Panc1 (cell line): ENCODE results near the gene PRKAR2B. TPM values are rescaled to one million over a fixed set of nuclear protein-coding genes. Genes with fewer than 3 reads are reported as not detected.

ENCODE experiments used
- ATAC-seq: fragments of 200-7000 bp; cut with Tn5 transposase; 2 replicates; pipeline ENCODE4 v1.9.1; 2020; ENCODE audit warnings: mild to moderate bottlenecking, moderate library complexity
- Bru-seq: library from RNA; stranded (reverse); fragments of 400-500 nt; gene quantifications from one replicate; lab custom pipeline; 2021; lab: Mats Ljungman, UMichigan
- BruChase-seq, 2 experiments: library from RNA; stranded (reverse); fragments of 400-500 nt; gene quantifications; one replicate each; lab custom pipeline; 2021; lab: Mats Ljungman, UMichigan
- BruUV-seq: library from RNA; stranded (reverse); fragments of 400-500 nt; replicated peaks from 2 replicates; lab custom pipeline; 2021; lab: Mats Ljungman, UMichigan
- CTCF ChIA-PET: fragments of 300-600 bp; sonication (Branson Sonifier 250); formaldehyde crosslinking; loops from one replicate; lab custom pipeline; 2022; ENCODE audit warnings: antibody characterized with exemption; lab: Charles Lee
- POLR2A ChIA-PET: fragments of 300-600 bp; sonication (Branson Sonifier 250); formaldehyde crosslinking; loops from one replicate; lab custom pipeline; 2022; ENCODE audit warnings: antibody characterized with exemption; lab: Charles Lee
- DNase-seq: peaks from one replicate; pipeline ENCODE4 v3.0.0-alpha.2; 2010; ENCODE audit warnings: low read depth, low spot score
- H3K27ac ChIP-seq: 2 replicates; pipeline ENCODE4 v1.5.1; 2011; ENCODE audit warnings: mild to moderate bottlenecking, low read length, inconsistent platforms
- H3K27me3 ChIP-seq: fragments of 200-500 bp; sonication (Bioruptor generic); 2 replicates; pipeline ENCODE4 v1.6.0; 2014; ENCODE audit warnings: low read length, inconsistent platforms; ENCODE audit not compliant: control insufficient read depth, insufficient read depth
- H3K36me3 ChIP-seq: fragments of 200-500 bp; sonication (Bioruptor generic); 2 replicates; pipeline ENCODE4 v1.5.1; 2014; ENCODE audit warnings: inconsistent platforms, mild to moderate bottlenecking, low read length, moderate library complexity; ENCODE audit not compliant: control insufficient read depth, insufficient read depth
- H3K4me1 ChIP-seq: 2 replicates; pipeline ENCODE4 v1.5.1; 2011; ENCODE audit warnings: inconsistent platforms, mild to moderate bottlenecking, low read length, moderate library complexity; ENCODE audit not compliant: control insufficient read depth, insufficient read depth
- H3K4me3 ChIP-seq, 2 experiments: 2 replicates each; pipeline ENCODE4 v1.5.1; 2011 to 2012; ENCODE audit warnings: low read depth in 2 of 2, low read length in 2 of 2, mild to moderate bottlenecking in 2 of 2, inconsistent platforms in 1 of 2, moderate library complexity in 1 of 2
- H3K9me3 ChIP-seq: fragments of 200-500 bp; sonication (Bioruptor generic); 2 replicates; pipeline ENCODE4 v1.5.1; 2014; ENCODE audit warnings: low read depth, mild to moderate bottlenecking, inconsistent platforms, low read length, moderate library complexity; ENCODE audit not compliant: control insufficient read depth, insufficient read depth
- CTCF ChIP-seq: fragments of 450-650 bp; IDR thresholded peaks from 2 replicates; pipeline ENCODE4 v1.5.1; 2017; ENCODE audit warnings: mild to moderate bottlenecking
- POLR2AphosphoS5 ChIP-seq: IDR thresholded peaks from 2 replicates; pipeline ENCODE4 v1.6.1; 2012; ENCODE audit warnings: mild to moderate bottlenecking, low read depth, low read length, moderate library complexity
- SIN3A ChIP-seq: IDR thresholded peaks from 2 replicates; pipeline ENCODE4 v1.6.1; 2012; ENCODE audit warnings: low read depth, mild to moderate bottlenecking, low read length, moderate library complexity, borderline replicate concordance; ENCODE audit not compliant: insufficient read depth
- TCF7L2 ChIP-seq: IDR thresholded peaks from 2 replicates; pipeline ENCODE4 v1.6.1; 2011; ENCODE audit warnings: mild to moderate bottlenecking, low read depth, low read length, inconsistent platforms
- in situ Hi-C: cut with HindIII; loops from 2 replicates; pipeline ENCODE4 v1.10.0; 2016; ENCODE audit warnings: low sequenced_read_pairs, low pct_unique_long_range_greater_than_20kb
- intact Hi-C: fragments of 100-400 bp; cut with micrococcal nuclease; formaldehyde crosslinking; loops from one replicate; pipeline ENCODE4 v1.10.0; 2022; ENCODE audit not compliant: unreplicated experiment
- long read RNA-seq: library from polyadenylated mRNA; unstranded; transcript quantifications from one replicate; pipeline ENCODE4 v2.0.0, GENCODE V29; 2021; ENCODE audit not compliant: unreplicated experiment
- polyA plus RNA-seq: library from polyadenylated mRNA; unstranded; fragments of >200 nt; gene quantifications from one replicate; pipeline ENCODE4 v1.2.1, GENCODE V29; 2012; ENCODE audit warnings: missing spikeins; ENCODE audit not compliant: insufficient read length
- total RNA-seq: library from RNA; stranded (reverse); gene quantifications from one replicate; pipeline ENCODE4 v1.2.1, GENCODE V29; 2021; ENCODE audit not compliant: unreplicated experiment
- TF ChIP-seq, protein P1 (sequence below), 2 experiments: IDR thresholded peaks; 2 replicates each; pipeline ENCODE4 v1.6.1; 2011 to 2012; ENCODE audit warnings: low read depth in 2 of 2, control low read depth in 1 of 2, low read length in 1 of 2, mild to moderate bottlenecking in 1 of 2, moderate library complexity in 1 of 2; ENCODE audit not compliant: insufficient read depth in 1 of 2

The PRKAR2B gene
- total RNA-seq (0.51 TPM), Bru-seq, nascent RNA (percentile 15 among the genes with signal in this experiment), BruChase-seq, experiment 1, labeled RNA remaining after a 2-hour chase (percentile 7 among the genes with signal in this experiment), BruChase-seq, experiment 2, labeled RNA remaining after a 6-hour chase (percentile 15 among the genes with signal in this experiment)
- not detected for polyA plus RNA-seq
- long read RNA-seq, partial matches to known transcripts: 0 of 1 reads
- long read RNA-seq, other reads (novel, unspliced or antisense): 0 of 1 reads

DNA sequence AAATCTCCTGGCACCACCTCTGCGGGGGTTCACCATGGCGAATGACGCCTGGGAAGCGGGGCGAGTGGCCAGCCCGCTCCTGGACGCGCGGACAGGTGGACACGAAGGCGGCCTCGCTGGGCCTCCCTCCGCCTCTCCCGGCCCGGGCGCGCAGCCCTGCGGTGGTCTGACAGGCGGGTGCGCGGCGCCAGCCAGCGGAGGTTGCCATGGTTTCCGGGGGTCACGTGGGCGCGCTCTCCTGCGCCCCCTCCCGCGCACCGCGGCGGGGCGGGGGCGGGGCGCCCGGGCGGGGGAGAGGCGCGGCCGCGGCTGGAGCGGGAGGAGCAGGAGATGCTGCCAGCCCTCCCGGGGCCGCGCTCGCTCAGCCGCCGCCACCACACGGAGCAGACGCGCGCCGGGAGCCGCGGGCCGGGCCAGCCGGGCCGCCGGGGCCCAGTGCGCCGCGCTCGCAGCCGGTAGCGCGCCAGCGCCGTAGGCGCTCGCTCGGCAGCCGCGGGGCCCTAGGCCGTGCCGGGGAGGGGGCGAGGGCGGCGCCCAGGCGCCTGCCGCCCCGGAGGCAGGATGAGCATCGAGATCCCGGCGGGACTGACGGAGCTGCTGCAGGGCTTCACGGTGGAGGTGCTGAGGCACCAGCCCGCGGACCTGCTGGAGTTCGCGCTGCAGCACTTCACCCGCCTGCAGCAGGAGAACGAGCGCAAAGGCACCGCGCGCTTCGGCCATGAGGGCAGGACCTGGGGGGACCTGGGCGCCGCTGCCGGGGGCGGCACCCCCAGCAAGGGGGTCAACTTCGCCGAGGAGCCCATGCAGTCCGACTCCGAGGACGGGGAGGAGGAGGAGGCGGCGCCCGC, at the start of gene PRKAR2B:
TSS of gene PRKAR2B (plus strand) at position 359 of the 848 bp plus-strand sequence. CDS start at position 562, 203 bp downstream.
- ChIA-PET POLR2A (no interaction called here), CTCF (no interaction called here)
- intact Hi-C loops (no loop called here), in situ Hi-C loops (no loop called here)
- no peak within 1 kb of the TSS for H3K27ac ChIP-seq
- H3K36me3 ChIP-seq: no peaks in the 10 kb centered on the region
- H3K27me3 ChIP-seq: peaks cover 31% of the 10 kb centered on the region
- no peak for DNase-seq
- ATAC-seq: peak; percentile 92
- TF ChIP-seq CTCF: peak; percentile 22; the same call in 1 of the 2 replicates
- TF ChIP-seq POLR2AphosphoS5: no peak
- no peaks in the 10 kb centered on the region for H3K9me3 ChIP-seq
- no TSS peak for BruUV-seq
- H3K4me1 ChIP-seq: peaks cover 5% of the 10 kb centered on the region; the same call in 1 of the 2 replicates
- peak within 1 kb of the TSS; percentile 47 to 51 for H3K4me3 ChIP-seq

- ChIA-PET CTCF (no interaction called here), POLR2A (no interaction called here)
- no peak overlapping the region for H3K4me3 ChIP-seq
- no peak for ATAC-seq
- H3K4me1 ChIP-seq: no peaks in the 10 kb centered on the region
- H3K9me3 ChIP-seq: no peaks in the 10 kb centered on the region
- H3K36me3 ChIP-seq: no peaks in the 10 kb centered on the region
- in situ Hi-C loops: no loop called here
- H3K27ac ChIP-seq: no peak overlapping the region
- H3K27me3 ChIP-seq: no peaks in the 10 kb centered on the region
- BruUV-seq: no TSS peak
- intact Hi-C loops: no loop called here
- TF ChIP-seq POLR2AphosphoS5 (no peak), TCF7L2 (no peak), CTCF (no peak), SIN3A (no peak)
- TF ChIP-seq, protein P1, sequence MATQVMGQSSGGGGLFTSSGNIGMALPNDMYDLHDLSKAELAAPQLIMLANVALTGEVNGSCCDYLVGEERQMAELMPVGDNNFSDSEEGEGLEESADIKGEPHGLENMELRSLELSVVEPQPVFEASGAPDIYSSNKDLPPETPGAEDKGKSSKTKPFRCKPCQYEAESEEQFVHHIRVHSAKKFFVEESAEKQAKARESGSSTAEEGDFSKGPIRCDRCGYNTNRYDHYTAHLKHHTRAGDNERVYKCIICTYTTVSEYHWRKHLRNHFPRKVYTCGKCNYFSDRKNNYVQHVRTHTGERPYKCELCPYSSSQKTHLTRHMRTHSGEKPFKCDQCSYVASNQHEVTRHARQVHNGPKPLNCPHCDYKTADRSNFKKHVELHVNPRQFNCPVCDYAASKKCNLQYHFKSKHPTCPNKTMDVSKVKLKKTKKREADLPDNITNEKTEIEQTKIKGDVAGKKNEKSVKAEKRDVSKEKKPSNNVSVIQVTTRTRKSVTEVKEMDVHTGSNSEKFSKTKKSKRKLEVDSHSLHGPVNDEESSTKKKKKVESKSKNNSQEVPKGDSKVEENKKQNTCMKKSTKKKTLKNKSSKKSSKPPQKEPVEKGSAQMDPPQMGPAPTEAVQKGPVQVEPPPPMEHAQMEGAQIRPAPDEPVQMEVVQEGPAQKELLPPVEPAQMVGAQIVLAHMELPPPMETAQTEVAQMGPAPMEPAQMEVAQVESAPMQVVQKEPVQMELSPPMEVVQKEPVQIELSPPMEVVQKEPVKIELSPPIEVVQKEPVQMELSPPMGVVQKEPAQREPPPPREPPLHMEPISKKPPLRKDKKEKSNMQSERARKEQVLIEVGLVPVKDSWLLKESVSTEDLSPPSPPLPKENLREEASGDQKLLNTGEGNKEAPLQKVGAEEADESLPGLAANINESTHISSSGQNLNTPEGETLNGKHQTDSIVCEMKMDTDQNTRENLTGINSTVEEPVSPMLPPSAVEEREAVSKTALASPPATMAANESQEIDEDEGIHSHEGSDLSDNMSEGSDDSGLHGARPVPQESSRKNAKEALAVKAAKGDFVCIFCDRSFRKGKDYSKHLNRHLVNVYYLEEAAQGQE (IDR thresholded peaks at IDR 0.05; ENCODE audit: insufficient read depth in 1 of 2, low read depth in 2 of 2, low read length in 1 of 2): no peak
- DNase-seq: no peak
Observed at GRCh38 chr7:106994833-106995232, 49.7 kb upstream of the PRKAR2B start.
